ENCODE results near the gene CCT7. TPM values are rescaled to one million over a fixed set of nuclear protein-coding genes. Genes with fewer than 3 reads are reported as not detected.
"Not testable (repeated sequence)": the region's sequence is repeated elsewhere in the genome, so short reads cannot be mapped to it uniquely, and the experiment has no call there.

The CCT7 gene
- total RNA-seq, result 100 to 1,000 TPM; 190 to 226 (median 213) TPM
- 210 TPM for polyA plus RNA-seq
- long read RNA-seq, donor 1, transcript CCT7-201 (12 exons, 1,916 nt), result major isoform, 525 of 562 reads
- long read RNA-seq, donor 1, partial matches to known transcripts, result 26 of 562 reads
- long read RNA-seq, donor 1, other reads (novel, unspliced or antisense), result 7 of 562 reads
- long read RNA-seq, donor 2, transcript CCT7-201 (12 exons, 1,916 nt), result major isoform, 186 of 203 reads
- long read RNA-seq, donor 2, partial matches to known transcripts, result 15 of 203 reads
- long read RNA-seq, donor 2, other reads (novel, unspliced or antisense), result 2 of 203 reads
- long read RNA-seq, donor 3, transcript CCT7-201 (12 exons, 1,916 nt), result major isoform, 1,272 of 1,351 reads
- long read RNA-seq, donor 3, partial matches to known transcripts, result 36 of 1,351 reads
- long read RNA-seq, donor 3, other reads (novel, unspliced or antisense), result 34 of 1,351 reads
- long read RNA-seq, donor 4, transcript CCT7-201 (12 exons, 1,916 nt), result major isoform, 190 of 201 reads
- long read RNA-seq, donor 4, partial matches to known transcripts, result 9 of 201 reads
- long read RNA-seq, donor 4, other reads (novel, unspliced or antisense), result 2 of 201 reads

GRCh38 chr2:73233932-73234832 is at the start of gene CCT7:
Gene CCT7, plus strand, starts transcription at chr2:73234308. Its CDS starts 71 bp downstream, at chr2:73234379.
- ATAC-seq, result peak; percentile 91 to 92
- H3K4me1 ChIP-seq (ENCODE audit: control insufficient read depth, insufficient read depth, low read length), result peaks cover 3% of the 10 kb centered on the region
- whole genome bisulfite sequencing, result under 1% methylated on average over 69 of the region's 69 CpGs
- H3K9me3 ChIP-seq (ENCODE audit: control insufficient read depth, low read length), result no peaks in the 10 kb centered on the region
- intact Hi-C loops (cut with DNase I), result no loop called here
- DNase-seq, result peak; percentile 90 to 94 (median 93)
- H3K27me3 ChIP-seq (ENCODE audit: control insufficient read depth, insufficient read depth), result no peaks in the 10 kb centered on the region
- H3K27ac ChIP-seq (ENCODE audit: low read length), result peak within 1 kb of the TSS; percentile 77
- peak within 1 kb of the TSS; percentile 77 for H3K4me3 ChIP-seq (ENCODE audit: low read length)

GRCh38 chr2:73185965-73186364 is 48.1 kb upstream of the CCT7 start:
- intact Hi-C loops (cut with DNase I), result no loop called here
- no peak for DNase-seq
- 90% methylated on average over 2 of the region's 2 CpGs for WGBS

GRCh38 chr2:73187549-73187948 is 46.6 kb upstream of the CCT7 start:
- no peaks in the 10 kb centered on the region for H3K4me1 ChIP-seq (ENCODE audit: control insufficient read depth, insufficient read depth, low read length)
- intact Hi-C loops (cut with DNase I), result no loop called here
- peaks cover 3% of the 10 kb centered on the region for H3K9me3 ChIP-seq (ENCODE audit: control insufficient read depth, low read length)
- ATAC-seq (no peak), DNase-seq (no peak)
- 45% methylated on average over 2 of the region's 2 CpGs for whole genome bisulfite sequencing
- no peak overlapping the region for H3K27ac ChIP-seq (ENCODE audit: low read length)
- no peaks in the 10 kb centered on the region for H3K27me3 ChIP-seq (ENCODE audit: control insufficient read depth, insufficient read depth)
- no peak overlapping the region for H3K4me3 ChIP-seq (ENCODE audit: low read length)

More at GRCh38 chr2:73185965-73186364, 48.1 kb upstream of the CCT7 start:
- H3K9me3 ChIP-seq (ENCODE audit: control insufficient read depth, low read length), result peaks cover 3% of the 10 kb centered on the region
- no peaks in the 10 kb centered on the region for H3K27me3 ChIP-seq (ENCODE audit: control insufficient read depth, insufficient read depth)
- no peaks in the 10 kb centered on the region for H3K4me1 ChIP-seq (ENCODE audit: control insufficient read depth, insufficient read depth, low read length)
- no peak overlapping the region for H3K27ac ChIP-seq (ENCODE audit: low read length)
- ATAC-seq, result no peak
- no peak overlapping the region for H3K4me3 ChIP-seq (ENCODE audit: low read length)

- no peaks in the 10 kb centered on the region for H3K4me1 ChIP-seq (ENCODE audit: control insufficient read depth, insufficient read depth, low read length)
- no peak for ATAC-seq
- no peaks in the 10 kb centered on the region for H3K27me3 ChIP-seq (ENCODE audit: control insufficient read depth, insufficient read depth)
- no peaks in the 10 kb centered on the region for H3K9me3 ChIP-seq (ENCODE audit: control insufficient read depth, low read length)
- intact Hi-C loops (cut with DNase I), result no loop called here
- no peak overlapping the region for H3K27ac ChIP-seq (ENCODE audit: low read length)
- DNase-seq, result no peak
- no peak overlapping the region for H3K4me3 ChIP-seq (ENCODE audit: low read length)
These were observed 36.5 kb upstream of the CCT7 start for GRCh38 chr2:73197579-73197978.

- DNase-seq; H3K9me3 ChIP-seq (ENCODE audit: control insufficient read depth, low read length); H3K4me1 ChIP-seq (ENCODE audit: control insufficient read depth, insufficient read depth, low read length); H3K4me3 ChIP-seq (ENCODE audit: low read length); ATAC-seq; intact Hi-C loops (cut with DNase I); H3K27me3 ChIP-seq (ENCODE audit: control insufficient read depth, insufficient read depth); H3K27ac ChIP-seq (ENCODE audit: low read length): not testable (repeated sequence)
- WGBS, result 93% methylated on average over 10 of the region's 10 CpGs
These were observed 33.8 kb upstream of the CCT7 start for GRCh38 chr2:73200281-73200680.

GRCh38 chr2:73202156-73203054 is 31.7 kb upstream of the CCT7 start, which contains the start of gene NOTO:
Gene NOTO, plus strand, starts transcription at chr2:73202574. Its CDS starts 93 bp downstream, at chr2:73202667.
- Histone ChIP-seq H3K27ac (ENCODE audit: low read length) (no peak within 1 kb of the TSS), H3K4me1 (ENCODE audit: control insufficient read depth, insufficient read depth, low read length) (no peaks in the 10 kb centered on the region), H3K27me3 (ENCODE audit: control insufficient read depth, insufficient read depth) (no peaks in the 10 kb centered on the region), H3K4me3 (ENCODE audit: low read length) (peak within 1 kb of the TSS; percentile 43), H3K9me3 (ENCODE audit: control insufficient read depth, low read length) (no peaks in the 10 kb centered on the region)
- DNase-seq (peak in 2 of 3 donors; percentile 52 to 58), ATAC-seq (peak; percentile 49 to 61)
- intact Hi-C loops (cut with DNase I), result no loop called here
- WGBS, result 2% methylated on average over 87 of the region's 87 CpGs

- DNase-seq, result no peak
- WGBS, result 3% methylated on average over 44 of the region's 44 CpGs
- peak overlapping the region; percentile 43 for H3K4me3 ChIP-seq (ENCODE audit: low read length)
- no peak overlapping the region for H3K27ac ChIP-seq (ENCODE audit: low read length)
- no peaks in the 10 kb centered on the region for H3K9me3 ChIP-seq (ENCODE audit: control insufficient read depth, low read length)
- intact Hi-C loops (cut with DNase I), result no loop called here
- H3K4me1 ChIP-seq (ENCODE audit: control insufficient read depth, insufficient read depth, low read length), result no peaks in the 10 kb centered on the region
- peak in 1 of 2 donors; percentile 48 for ATAC-seq
- no peaks in the 10 kb centered on the region for H3K27me3 ChIP-seq (ENCODE audit: control insufficient read depth, insufficient read depth)
These were observed 30.9 kb upstream of the CCT7 start for GRCh38 chr2:73203055-73203681.

- ATAC-seq (no peak), DNase-seq (no peak)
- Histone ChIP-seq H3K9me3 (ENCODE audit: control insufficient read depth, low read length) (no peaks in the 10 kb centered on the region), H3K4me1 (ENCODE audit: control insufficient read depth, insufficient read depth, low read length) (no peaks in the 10 kb centered on the region), H3K27me3 (ENCODE audit: control insufficient read depth, insufficient read depth) (no peaks in the 10 kb centered on the region), H3K27ac (ENCODE audit: low read length) (no peak overlapping the region), H3K4me3 (ENCODE audit: low read length) (no peak overlapping the region)
- WGBS, result 86% methylated on average over 6 of the region's 6 CpGs
- intact Hi-C loops (cut with DNase I), result no loop called here
These were observed 28.5 kb upstream of the CCT7 start for GRCh38 chr2:73205611-73206010.

GRCh38 chr2:73208258-73208657 is 25.9 kb upstream of the CCT7 start:
- intact Hi-C loops (cut with DNase I), result no loop called here
- H3K4me1 ChIP-seq (ENCODE audit: control insufficient read depth, insufficient read depth, low read length), result no peaks in the 10 kb centered on the region
- H3K9me3 ChIP-seq (ENCODE audit: control insufficient read depth, low read length), result no peaks in the 10 kb centered on the region
- DNase-seq (no peak), ATAC-seq (no peak)
- 67% methylated on average over 3 of the region's 3 CpGs for WGBS
- H3K4me3 ChIP-seq (ENCODE audit: low read length), result no peak overlapping the region
- H3K27me3 ChIP-seq (ENCODE audit: control insufficient read depth, insufficient read depth), result no peaks in the 10 kb centered on the region
- H3K27ac ChIP-seq (ENCODE audit: low read length), result no peak overlapping the region

- Histone ChIP-seq H3K4me3 (ENCODE audit: low read length) (no peak overlapping the region), H3K27ac (ENCODE audit: low read length) (no peak overlapping the region), H3K4me1 (ENCODE audit: control insufficient read depth, insufficient read depth, low read length) (no peaks in the 10 kb centered on the region), H3K9me3 (ENCODE audit: control insufficient read depth, low read length) (no peaks in the 10 kb centered on the region), H3K27me3 (ENCODE audit: control insufficient read depth, insufficient read depth) (no peaks in the 10 kb centered on the region)
- WGBS, result 81% methylated on average over 4 of the region's 4 CpGs
- intact Hi-C loops (cut with DNase I), result no loop called here
- ATAC-seq (no peak), DNase-seq (no peak)
These were observed 24.1 kb upstream of the CCT7 start for GRCh38 chr2:73210019-73210418.
